GM20000 (cell line): ENCODE data around the gene AGGF1.
"Not testable (repeated sequence)": the region's sequence is repeated elsewhere in the genome, so short reads cannot be mapped to it uniquely, and the experiment has no call there.

ENCODE experiments used
- DNase-seq: peaks from one replicate; pipeline ENCODE4 v3.0.0; 2012; ENCODE audit warnings: low spot score
- TF ChIP-seq, protein P1 (sequence below): IDR thresholded peaks from 2 replicates; pipeline ENCODE4 v1.5.1; 2012; ENCODE audit warnings: mild to moderate bottlenecking, control low read depth; ENCODE audit errors: extremely low read depth, missing control alignments

AGGF1 gene, protein sequence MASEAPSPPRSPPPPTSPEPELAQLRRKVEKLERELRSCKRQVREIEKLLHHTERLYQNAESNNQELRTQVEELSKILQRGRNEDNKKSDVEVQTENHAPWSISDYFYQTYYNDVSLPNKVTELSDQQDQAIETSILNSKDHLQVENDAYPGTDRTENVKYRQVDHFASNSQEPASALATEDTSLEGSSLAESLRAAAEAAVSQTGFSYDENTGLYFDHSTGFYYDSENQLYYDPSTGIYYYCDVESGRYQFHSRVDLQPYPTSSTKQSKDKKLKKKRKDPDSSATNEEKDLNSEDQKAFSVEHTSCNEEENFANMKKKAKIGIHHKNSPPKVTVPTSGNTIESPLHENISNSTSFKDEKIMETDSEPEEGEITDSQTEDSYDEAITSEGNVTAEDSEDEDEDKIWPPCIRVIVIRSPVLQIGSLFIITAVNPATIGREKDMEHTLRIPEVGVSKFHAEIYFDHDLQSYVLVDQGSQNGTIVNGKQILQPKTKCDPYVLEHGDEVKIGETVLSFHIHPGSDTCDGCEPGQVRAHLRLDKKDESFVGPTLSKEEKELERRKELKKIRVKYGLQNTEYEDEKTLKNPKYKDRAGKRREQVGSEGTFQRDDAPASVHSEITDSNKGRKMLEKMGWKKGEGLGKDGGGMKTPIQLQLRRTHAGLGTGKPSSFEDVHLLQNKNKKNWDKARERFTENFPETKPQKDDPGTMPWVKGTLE

DNA sequence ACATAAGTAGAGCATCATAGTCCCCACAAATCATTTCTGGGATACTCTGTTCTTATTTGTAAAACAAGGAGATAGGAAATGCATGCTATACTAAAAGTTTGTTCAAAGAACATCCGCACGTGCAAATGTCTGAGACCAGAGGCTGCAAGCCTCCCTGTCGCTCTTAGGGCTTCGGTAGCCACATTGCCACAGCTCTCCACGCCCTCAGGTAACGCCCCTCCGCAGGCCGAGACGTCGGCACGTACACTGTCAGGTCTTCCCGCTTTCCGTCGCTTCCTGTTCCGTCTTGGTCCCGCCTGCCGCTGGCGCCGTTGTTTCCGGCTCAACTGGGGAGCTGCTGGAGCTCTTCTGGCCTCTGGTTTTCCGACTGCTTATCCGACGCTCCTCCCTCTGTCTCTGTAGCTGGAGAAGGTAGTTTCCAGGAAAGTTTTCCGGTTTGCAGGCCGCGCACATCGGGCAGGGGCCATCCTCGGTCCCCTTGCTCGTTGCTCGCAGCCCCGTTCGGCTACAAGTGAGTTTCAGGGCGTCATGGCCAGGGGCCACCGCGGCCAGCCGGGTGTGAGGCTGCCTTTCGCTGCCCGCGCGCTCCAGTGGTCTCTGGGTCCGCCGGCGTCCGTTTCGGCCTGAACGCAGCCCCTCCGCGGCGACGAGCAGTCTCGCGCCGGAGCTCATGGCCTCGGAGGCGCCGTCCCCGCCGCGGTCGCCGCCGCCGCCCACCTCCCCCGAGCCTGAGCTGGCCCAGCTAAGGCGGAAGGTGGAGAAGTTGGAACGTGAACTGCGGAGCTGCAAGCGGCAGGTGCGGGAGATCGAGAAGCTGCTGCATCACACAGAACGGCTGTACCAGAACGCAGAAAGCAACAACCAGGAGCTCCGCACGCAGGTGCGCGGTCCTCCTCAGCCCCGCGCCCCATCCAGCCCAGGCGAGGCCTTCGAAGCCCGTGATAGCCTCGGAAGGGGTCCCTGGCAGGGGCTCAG is at the start of gene AGGF1:
Gene AGGF1 (plus strand): TSS at position 308 of the 975 bp plus-strand sequence. CDS start 363 bp downstream, at position 671.
- DNase-seq = peak; percentile 94
- TF ChIP-seq, protein P1, sequence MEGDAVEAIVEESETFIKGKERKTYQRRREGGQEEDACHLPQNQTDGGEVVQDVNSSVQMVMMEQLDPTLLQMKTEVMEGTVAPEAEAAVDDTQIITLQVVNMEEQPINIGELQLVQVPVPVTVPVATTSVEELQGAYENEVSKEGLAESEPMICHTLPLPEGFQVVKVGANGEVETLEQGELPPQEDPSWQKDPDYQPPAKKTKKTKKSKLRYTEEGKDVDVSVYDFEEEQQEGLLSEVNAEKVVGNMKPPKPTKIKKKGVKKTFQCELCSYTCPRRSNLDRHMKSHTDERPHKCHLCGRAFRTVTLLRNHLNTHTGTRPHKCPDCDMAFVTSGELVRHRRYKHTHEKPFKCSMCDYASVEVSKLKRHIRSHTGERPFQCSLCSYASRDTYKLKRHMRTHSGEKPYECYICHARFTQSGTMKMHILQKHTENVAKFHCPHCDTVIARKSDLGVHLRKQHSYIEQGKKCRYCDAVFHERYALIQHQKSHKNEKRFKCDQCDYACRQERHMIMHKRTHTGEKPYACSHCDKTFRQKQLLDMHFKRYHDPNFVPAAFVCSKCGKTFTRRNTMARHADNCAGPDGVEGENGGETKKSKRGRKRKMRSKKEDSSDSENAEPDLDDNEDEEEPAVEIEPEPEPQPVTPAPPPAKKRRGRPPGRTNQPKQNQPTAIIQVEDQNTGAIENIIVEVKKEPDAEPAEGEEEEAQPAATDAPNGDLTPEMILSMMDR = no peak

DNA sequence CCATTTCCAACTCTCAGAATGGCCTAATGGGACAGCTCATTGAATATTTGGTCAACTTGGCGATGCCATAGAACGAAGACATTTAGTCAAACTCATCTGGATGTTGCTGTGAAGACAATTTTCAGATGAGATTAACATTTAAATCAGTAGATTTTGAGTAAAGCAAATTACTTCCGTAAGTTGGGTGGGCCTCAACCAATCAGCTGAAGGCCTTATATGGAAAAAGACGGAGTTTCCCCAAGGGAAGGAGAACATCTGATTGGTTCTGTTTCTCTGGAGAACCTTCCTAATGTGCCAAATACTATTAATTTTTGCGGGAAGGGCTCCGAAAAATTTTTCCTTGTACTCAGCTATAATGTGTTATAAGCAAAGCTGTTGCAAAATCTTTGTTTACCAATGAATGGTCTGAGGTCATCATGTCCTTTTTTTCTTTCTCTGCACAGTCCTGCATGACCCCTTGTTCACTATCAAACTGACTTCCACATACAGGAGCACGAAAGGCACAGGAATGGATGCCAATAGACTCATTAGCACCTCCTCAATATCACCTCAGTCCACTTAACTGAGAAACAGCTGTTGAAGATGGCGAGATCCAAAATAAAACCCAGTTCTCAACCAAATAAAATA is 49.6 kb upstream of the AGGF1 start:
- DNase-seq = no peak
- TF ChIP-seq, protein P1 = no peak

DNA sequence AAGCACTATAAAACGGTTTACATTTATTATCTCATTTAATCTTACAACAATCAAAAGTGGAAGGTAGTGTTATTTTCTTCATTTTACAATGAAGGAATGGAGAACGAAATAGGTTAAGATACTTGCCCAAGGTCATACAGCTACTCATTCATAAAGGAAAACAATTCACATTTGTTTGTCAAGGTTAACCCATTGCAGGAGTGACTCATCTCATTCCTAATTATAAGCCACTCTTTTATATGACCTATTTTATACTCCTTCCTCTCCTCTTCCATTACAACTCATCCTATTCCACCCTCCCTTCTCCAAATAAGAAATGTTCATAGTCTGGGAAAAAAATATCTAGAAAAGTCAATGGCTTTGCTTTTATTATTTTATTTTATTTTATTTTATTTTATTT is 47.8 kb upstream of the AGGF1 start:
- TF ChIP-seq, protein P1 = no peak
- no peak for DNase-seq

DNA sequence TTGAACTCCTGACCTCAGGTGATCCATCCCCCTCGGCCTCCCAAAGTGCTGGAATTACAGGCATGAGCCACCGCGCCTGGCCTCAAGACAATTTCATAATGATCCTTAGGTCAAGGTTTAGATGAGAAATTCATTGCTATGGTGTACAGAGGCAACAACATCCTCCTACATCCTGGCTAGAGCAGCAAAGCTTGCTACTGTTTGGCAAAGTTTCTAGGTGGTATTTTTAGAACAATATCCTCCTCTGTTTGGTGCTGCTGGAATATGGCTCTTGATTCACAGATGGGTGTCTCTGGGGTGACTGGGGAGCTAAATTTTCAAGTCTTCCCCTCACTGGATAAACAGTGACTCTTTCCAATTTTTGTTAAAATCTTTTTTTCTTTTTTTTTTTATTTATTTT is 46.7 kb upstream of the AGGF1 start:
- DNase-seq = no peak
- TF ChIP-seq, protein P1 = no peak

DNA sequence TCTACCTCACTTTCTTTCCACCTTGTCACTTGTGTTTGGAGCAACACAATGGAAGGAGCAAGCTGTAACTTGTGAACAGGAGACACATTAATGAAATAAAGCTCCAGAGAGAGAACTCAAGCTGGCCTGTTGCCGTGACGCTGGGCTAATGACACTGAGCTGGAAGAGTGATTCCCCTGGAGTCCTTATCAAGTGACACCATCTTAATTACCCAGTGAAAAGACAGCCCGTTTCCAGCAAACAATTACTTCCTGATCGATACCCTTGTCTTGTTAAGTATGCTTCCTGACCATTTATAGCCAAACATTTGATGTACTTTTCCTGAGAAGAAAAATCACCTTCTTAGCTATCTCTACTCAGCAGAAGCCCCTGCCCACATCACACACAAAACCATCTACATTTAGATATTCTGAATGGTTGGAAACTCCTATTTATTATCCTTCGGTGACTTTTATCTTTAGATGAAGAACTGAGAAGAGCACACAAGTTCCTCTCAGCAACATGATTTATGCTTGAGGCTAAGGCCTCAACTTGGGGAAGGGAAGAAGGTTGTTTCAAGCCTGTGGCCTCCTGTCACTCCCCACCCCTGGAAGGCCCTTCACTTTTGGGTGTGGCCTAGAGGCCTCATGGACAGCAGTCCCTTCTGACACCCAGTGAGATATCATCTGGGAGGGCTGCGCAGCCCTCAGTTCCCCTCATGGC is 43.2 kb upstream of the AGGF1 start:
- TF ChIP-seq, protein P1 = no peak
- DNase-seq = no peak

DNA sequence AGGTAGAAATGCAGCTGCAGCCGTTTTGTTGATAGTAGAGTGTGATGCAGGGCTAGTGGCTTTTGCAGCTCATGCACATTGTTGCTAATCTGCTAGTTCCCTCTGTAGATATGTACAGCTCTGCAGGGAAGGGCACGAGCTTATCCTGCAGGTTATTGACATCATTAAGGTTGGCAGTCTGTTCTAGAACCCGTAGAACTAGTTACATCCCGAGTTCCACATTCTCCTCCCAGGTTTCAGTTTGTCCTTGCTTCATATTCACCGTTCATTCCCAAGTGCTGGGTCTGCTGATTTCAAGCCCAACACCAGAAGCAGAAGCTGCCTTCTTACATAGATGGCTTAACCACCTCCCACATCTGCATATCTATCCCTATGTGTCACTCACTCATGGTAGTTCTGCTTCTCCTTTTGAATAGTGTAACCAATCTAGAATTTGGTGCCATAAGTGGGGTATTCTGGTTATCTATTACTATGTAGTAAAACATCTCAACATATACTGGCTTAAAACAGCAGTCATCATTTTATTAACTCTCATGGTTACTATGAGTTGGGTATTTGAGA is 39.2 kb upstream of the AGGF1 start:
- TF ChIP-seq, protein P1 = no peak
- DNase-seq = no peak

DNA sequence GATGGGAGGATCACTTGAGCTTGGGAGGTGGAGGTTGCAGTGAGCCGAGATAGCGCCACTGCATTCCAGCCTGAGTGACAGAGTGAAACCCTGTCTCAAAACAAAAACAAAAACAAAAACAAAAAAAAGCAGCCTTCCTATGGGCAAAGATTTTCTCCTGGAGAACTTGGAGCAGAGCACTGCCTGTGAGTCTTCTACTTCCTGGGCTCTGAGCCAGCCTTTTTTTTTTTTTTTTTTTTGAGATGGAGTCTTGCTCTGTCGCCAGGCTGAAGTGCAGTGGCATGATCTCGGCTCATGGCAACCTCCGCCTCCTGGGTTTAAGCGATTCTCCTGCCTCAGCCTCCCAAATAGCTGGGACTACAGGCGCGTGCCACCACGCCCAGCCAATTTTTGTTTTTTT is 36.8 kb upstream of the AGGF1 start:
- not testable (repeated sequence) for DNase-seq
